Measurements from ENCODE around the gene MAPK8IP1.

The MAPK8IP1 gene

GRCh38 chr11:45860764-45861510, 24.5 kb upstream of the MAPK8IP1 start:
- Histone ChIP-seq H3K4me3 (no peak overlapping the region), H3K9me3 (no peaks in the 10 kb centered on the region), H3K36me3 (peaks cover 54 to 69% (median 64%) of the 10 kb centered on the region in 3 donors), H3K27ac (peak overlapping the region; percentile 84 to 88), H3K4me1 (peaks cover 11 to 47% (median 42%) of the 10 kb centered on the region in 4 donors), H3K27me3 (no peaks in the 10 kb centered on the region)
- DNase-seq: no peak
- intact Hi-C loops (cut with DNase I; ENCODE audit: low total_unique reads): no loop called here
- TF ChIP-seq CTCF (IDR thresholded peaks at IDR 0.05): no peak

- H3K27me3 ChIP-seq: no peaks in the 10 kb centered on the region
- H3K4me3 ChIP-seq: no peak overlapping the region
- peaks cover 85 to 88% (median 87%) of the 10 kb centered on the region in 3 donors for H3K36me3 ChIP-seq
- H3K27ac ChIP-seq: no peak overlapping the region
- peaks cover under 1 to 16% (median 12%) of the 10 kb centered on the region in 4 donors for H3K4me1 ChIP-seq
- TF ChIP-seq CTCF (IDR thresholded peaks at IDR 0.05): no peak
- intact Hi-C loops (cut with DNase I; ENCODE audit: low total_unique reads): no loop called here
- DNase-seq: no peak
- H3K9me3 ChIP-seq: no peaks in the 10 kb centered on the region
Measured at GRCh38 chr11:45864041-45864440, 21.4 kb upstream of the MAPK8IP1 start.

- Histone ChIP-seq H3K27ac (no peak overlapping the region), H3K4me3 (no peak overlapping the region), H3K9me3 (no peaks in the 10 kb centered on the region), H3K36me3 (peaks cover 98 to 100% (median 100%) of the 10 kb centered on the region in 3 donors), H3K27me3 (no peaks in the 10 kb centered on the region), H3K4me1 (no peaks in the 10 kb centered on the region)
- TF ChIP-seq CTCF (IDR thresholded peaks at IDR 0.05): no peak
- intact Hi-C loops (cut with DNase I; ENCODE audit: low total_unique reads): no loop called here
- no peak for DNase-seq
Measured at GRCh38 chr11:45869551-45869950, 15.9 kb upstream of the MAPK8IP1 start.

- peaks cover 97 to 100% (median 98%) of the 10 kb centered on the region in 3 donors for H3K36me3 ChIP-seq
- H3K4me3 ChIP-seq: no peak overlapping the region
- TF ChIP-seq CTCF (IDR thresholded peaks at IDR 0.05): no peak
- H3K27me3 ChIP-seq: no peaks in the 10 kb centered on the region
- H3K9me3 ChIP-seq: no peaks in the 10 kb centered on the region
- no peak for DNase-seq
- no peaks in the 10 kb centered on the region for H3K4me1 ChIP-seq
- intact Hi-C loops (cut with DNase I; ENCODE audit: low total_unique reads): no loop called here
- H3K27ac ChIP-seq: no peak overlapping the region
Measured at GRCh38 chr11:45870706-45871105, 14.7 kb upstream of the MAPK8IP1 start.

- Histone ChIP-seq H3K4me1 (no peaks in the 10 kb centered on the region), H3K27ac (no peak overlapping the region), H3K27me3 (no peaks in the 10 kb centered on the region), H3K36me3 (peaks cover 89 to 100% (median 98%) of the 10 kb centered on the region in 3 donors), H3K4me3 (no peak overlapping the region), H3K9me3 (no peaks in the 10 kb centered on the region)
- intact Hi-C loops (cut with DNase I; ENCODE audit: low total_unique reads): no loop called here
- DNase-seq: no peak
- no peak for TF ChIP-seq CTCF (IDR thresholded peaks at IDR 0.05)
Measured at GRCh38 chr11:45871638-45872037, 13.8 kb upstream of the MAPK8IP1 start.

Measured in tibial artery (tissue), 4 donors.